Activated naive CD4-positive, alpha-beta T cell treated with anti-CD3 and anti-CD28 coated beads, Interleukin-2, amount 10 ng/mL, durations not matched to agents 7 days and 5 days (primary cell): ENCODE measurements around the gene ANKRD36B.
A peak's percentile ranks its signal among the peaks of the same experiment; 100 is the strongest.
"Not testable (repeated sequence)": the region's sequence is repeated elsewhere in the genome, so short reads cannot be mapped to it uniquely, and the experiment has no call there.

ENCODE experiments used
- CTCF ChIA-PET: fragments of 350-600 bp; sonication (Branson Sonifier 250); formaldehyde crosslinking; loops from one replicate; lab custom pipeline; 2021; ENCODE audit warnings: antibody characterized with exemption; lab: Charles Lee
- DNase-seq: peaks from one replicate; pipeline ENCODE4 v3.0.0-alpha.2; 2020
- H3K27ac Mint-ChIP-seq: one replicate; pipeline ENCODE4 v1.8.0; 2021; ENCODE audit warnings: mild to moderate bottlenecking, moderate library complexity, mixed read lengths
- H3K27me3 Mint-ChIP-seq: one replicate; pipeline ENCODE4 v1.8.0; 2021; ENCODE audit warnings: mild to moderate bottlenecking, mixed read lengths
- H3K36me3 Mint-ChIP-seq: one replicate; pipeline ENCODE4 v1.8.0; 2021; ENCODE audit warnings: mixed read lengths
- H3K4me1 Mint-ChIP-seq: one replicate; pipeline ENCODE4 v1.8.0; 2021; ENCODE audit warnings: mixed read lengths
- H3K4me3 Mint-ChIP-seq: one replicate; pipeline ENCODE4 v1.8.0; 2021; ENCODE audit warnings: mild to moderate bottlenecking, moderate library complexity, mixed read lengths
- H3K9me3 Mint-ChIP-seq: one replicate; pipeline ENCODE4 v1.8.0; 2021; ENCODE audit warnings: mixed read lengths

Gene ANKRD36B

GRCh38 chr2:97589598-97590510 is at the start of gene ANKRD36B:
Gene ANKRD36B, minus strand, starts transcription at chr2:97589877. Its CDS starts 192 bp downstream, at chr2:97589685.
- peak within 1 kb of the TSS; percentile 99 for H3K27ac Mint-ChIP-seq
- peak within 1 kb of the TSS; percentile 97 for H3K4me3 Mint-ChIP-seq
- not testable (repeated sequence) for H3K4me1 Mint-ChIP-seq, H3K9me3 Mint-ChIP-seq, H3K36me3 Mint-ChIP-seq
- DNase-seq = peak; percentile 86
- peaks cover 18% of the 10 kb centered on the region for H3K27me3 Mint-ChIP-seq
- CTCF ChIA-PET = interaction anchor here (0.9 to 3.6 kb wide), 16 partner anchors 70 to 795 kb away, joined by 3 to 115 read pairs (median 4); partner anchors contain the start of gene ACTR1B

- H3K4me1 Mint-ChIP-seq = not testable (repeated sequence)
Measured at GRCh38 chr2:97626049-97626430, 36.4 kb upstream of the ANKRD36B start.

GRCh38 chr2:97625354-97626048 is 35.8 kb upstream of the ANKRD36B start:
- H3K27ac Mint-ChIP-seq, CTCF ChIA-PET, H3K4me1 Mint-ChIP-seq, DNase-seq, H3K36me3 Mint-ChIP-seq, H3K4me3 Mint-ChIP-seq, H3K9me3 Mint-ChIP-seq: not testable (repeated sequence)
- peaks cover 17% of the 10 kb centered on the region for H3K27me3 Mint-ChIP-seq

More at GRCh38 chr2:97626049-97626430, 36.4 kb upstream of the ANKRD36B start:
- peaks cover 17% of the 10 kb centered on the region for H3K27me3 Mint-ChIP-seq
- CTCF ChIA-PET, H3K36me3 Mint-ChIP-seq, H3K27ac Mint-ChIP-seq, H3K9me3 Mint-ChIP-seq, DNase-seq, H3K4me3 Mint-ChIP-seq: not testable (repeated sequence)

GRCh38 chr2:97622976-97623375 is 33.3 kb upstream of the ANKRD36B start:
- H3K9me3 Mint-ChIP-seq, H3K4me3 Mint-ChIP-seq, H3K36me3 Mint-ChIP-seq, H3K4me1 Mint-ChIP-seq, H3K27ac Mint-ChIP-seq, CTCF ChIA-PET, DNase-seq: not testable (repeated sequence)
- H3K27me3 Mint-ChIP-seq = peaks cover 15% of the 10 kb centered on the region

- H3K4me3 Mint-ChIP-seq = not testable (repeated sequence)
Measured at GRCh38 chr2:97620492-97620891, 30.8 kb upstream of the ANKRD36B start.

GRCh38 chr2:97618939-97619827 is 29.5 kb upstream of the ANKRD36B start:
- H3K4me3 Mint-ChIP-seq, CTCF ChIA-PET, DNase-seq, H3K4me1 Mint-ChIP-seq, H3K27ac Mint-ChIP-seq, H3K27me3 Mint-ChIP-seq, H3K9me3 Mint-ChIP-seq, H3K36me3 Mint-ChIP-seq: not testable (repeated sequence)

More at GRCh38 chr2:97620492-97620891, 30.8 kb upstream of the ANKRD36B start:
- H3K27me3 Mint-ChIP-seq, CTCF ChIA-PET, H3K27ac Mint-ChIP-seq, H3K36me3 Mint-ChIP-seq, H3K9me3 Mint-ChIP-seq, DNase-seq, H3K4me1 Mint-ChIP-seq: not testable (repeated sequence)

- no peak for DNase-seq
- no peak overlapping the region for H3K27ac Mint-ChIP-seq
- no peak overlapping the region for H3K4me3 Mint-ChIP-seq
- H3K9me3 Mint-ChIP-seq = no peaks in the 10 kb centered on the region
- CTCF ChIA-PET = no interaction called here
- H3K36me3 Mint-ChIP-seq = no peaks in the 10 kb centered on the region
- no peaks in the 10 kb centered on the region for H3K27me3 Mint-ChIP-seq
- no peaks in the 10 kb centered on the region for H3K4me1 Mint-ChIP-seq
Measured at GRCh38 chr2:97617911-97618310, 28.2 kb upstream of the ANKRD36B start.

- H3K36me3 Mint-ChIP-seq, H3K4me1 Mint-ChIP-seq, H3K9me3 Mint-ChIP-seq, H3K27ac Mint-ChIP-seq, H3K27me3 Mint-ChIP-seq, H3K4me3 Mint-ChIP-seq, DNase-seq, CTCF ChIA-PET: not testable (repeated sequence)
Measured at GRCh38 chr2:97615746-97616145, 26.1 kb upstream of the ANKRD36B start.

- H3K4me1 Mint-ChIP-seq, CTCF ChIA-PET, DNase-seq, H3K9me3 Mint-ChIP-seq, H3K4me3 Mint-ChIP-seq, H3K27ac Mint-ChIP-seq, H3K27me3 Mint-ChIP-seq, H3K36me3 Mint-ChIP-seq: not testable (repeated sequence)
Measured at GRCh38 chr2:97611895-97612294, 22.2 kb upstream of the ANKRD36B start.

- CTCF ChIA-PET, DNase-seq, H3K4me3 Mint-ChIP-seq, H3K36me3 Mint-ChIP-seq, H3K9me3 Mint-ChIP-seq, H3K27me3 Mint-ChIP-seq, H3K27ac Mint-ChIP-seq, H3K4me1 Mint-ChIP-seq: not testable (repeated sequence)
Measured at GRCh38 chr2:97608745-97609144, 19.1 kb upstream of the ANKRD36B start.

GRCh38 chr2:97605524-97606339 is 16.1 kb upstream of the ANKRD36B start:
- H3K9me3 Mint-ChIP-seq, DNase-seq, H3K36me3 Mint-ChIP-seq, H3K27me3 Mint-ChIP-seq, CTCF ChIA-PET, H3K4me3 Mint-ChIP-seq, H3K4me1 Mint-ChIP-seq, H3K27ac Mint-ChIP-seq: not testable (repeated sequence)

- peaks cover 14% of the 10 kb centered on the region for H3K27me3 Mint-ChIP-seq
- H3K4me3 Mint-ChIP-seq, CTCF ChIA-PET: not testable (repeated sequence)
Measured at GRCh38 chr2:97605109-97605508, 15.4 kb upstream of the ANKRD36B start.

GRCh38 chr2:97601537-97601936 is 11.9 kb upstream of the ANKRD36B start:
- DNase-seq, H3K36me3 Mint-ChIP-seq, H3K4me3 Mint-ChIP-seq, H3K9me3 Mint-ChIP-seq, CTCF ChIA-PET, H3K27ac Mint-ChIP-seq, H3K4me1 Mint-ChIP-seq: not testable (repeated sequence)
- H3K27me3 Mint-ChIP-seq = peaks cover 17% of the 10 kb centered on the region

More at GRCh38 chr2:97605109-97605508, 15.4 kb upstream of the ANKRD36B start:
- not testable (repeated sequence) for DNase-seq, H3K9me3 Mint-ChIP-seq, H3K4me1 Mint-ChIP-seq, H3K27ac Mint-ChIP-seq, H3K36me3 Mint-ChIP-seq
